IMR-90 (cell line): Measurements from ENCODE around the gene PPP1R15A. TPM values are rescaled to one million over a fixed set of nuclear protein-coding genes. Genes with fewer than 3 reads are reported as not detected.

ENCODE experiments used
- ATAC-seq: fragments of 200-7000 bp; cut with Tn5 transposase; 2 replicates; pipeline ENCODE4 v1.9.1; 2020; ENCODE audit warnings: low read depth, mild to moderate bottlenecking, moderate library complexity
- BruUV-seq: library from RNA; stranded (reverse); fragments of 400-500 nt; replicated peaks from 2 replicates; lab custom pipeline; 2021; lab: Mats Ljungman, UMichigan
- CTCF ChIA-PET: fragments of 300-600 bp; formaldehyde crosslinking; extraction: SDS; loops from one replicate; lab custom pipeline; 2021; ENCODE audit warnings: antibody characterized with exemption; lab: Yijun Ruan, JAX
- POLR2A ChIA-PET: fragments of 300-600 bp; sonication (Branson Sonifier 250); formaldehyde crosslinking; loops from one replicate; lab custom pipeline; 2022; ENCODE audit warnings: antibody characterized with exemption; ENCODE audit not compliant: unreplicated experiment; lab: Charles Lee
- DNase-seq: peaks from one replicate; pipeline ENCODE4 v3.0.0; 2013
- H2AFZ ChIP-seq: replicated peaks from 2 replicates; pipeline ENCODE3; 2013; ENCODE audit warnings: low read length, mild to moderate bottlenecking; ENCODE audit not compliant: poor library complexity
- H2AK5ac ChIP-seq: 2 replicates; pipeline ENCODE4 v1.6.1; 2013; ENCODE audit warnings: low read depth, low read length, inconsistent platforms
- H2AK9ac ChIP-seq: replicated peaks from 2 replicates; pipeline ENCODE3; 2013; ENCODE audit warnings: mild to moderate bottlenecking, low read depth, low read length, moderate library complexity; ENCODE audit not compliant: poor library complexity
- H2BK120ac ChIP-seq: 2 replicates; pipeline ENCODE4 v1.6.1; 2013; ENCODE audit warnings: low read depth, low read length, inconsistent platforms
- H2BK15ac ChIP-seq: 3 replicates; pipeline ENCODE4 v1.6.1; 2013; ENCODE audit warnings: low read depth, low read length, inconsistent platforms
- H2BK20ac ChIP-seq: 2 replicates; pipeline ENCODE4 v1.6.1; 2013; ENCODE audit warnings: low read depth, mild to moderate bottlenecking, inconsistent platforms, low read length, moderate library complexity
- H2BK5ac ChIP-seq: 2 replicates; pipeline ENCODE4 v1.6.1; 2013; ENCODE audit warnings: mild to moderate bottlenecking, low read depth, low read length, inconsistent platforms; ENCODE audit not compliant: poor library complexity, severe bottlenecking
- H3K14ac ChIP-seq: replicated peaks from 2 replicates; pipeline ENCODE4 v1.6.1; 2013; ENCODE audit warnings: low read depth, low read length, inconsistent platforms
- H3K18ac ChIP-seq: 2 replicates; pipeline ENCODE4 v1.6.1; 2013; ENCODE audit warnings: low read depth, low read length, control low read depth
- H3K23ac ChIP-seq: 2 replicates; pipeline ENCODE4 v1.6.1; 2013; ENCODE audit warnings: low read depth, low read length, inconsistent platforms
- H3K27ac ChIP-seq: 2 replicates; pipeline ENCODE4 v1.5.1; 2013; ENCODE audit warnings: mild to moderate bottlenecking, control low read depth, low read length; ENCODE audit not compliant: insufficient read depth
- H3K27me3 ChIP-seq: 2 replicates; pipeline ENCODE4 v1.6.1; 2013; ENCODE audit warnings: low read length; ENCODE audit not compliant: control insufficient read depth, insufficient read depth
- H3K36me3 ChIP-seq: 2 replicates; pipeline ENCODE4 v1.6.1; 2013; ENCODE audit warnings: low read length, mixed read lengths; ENCODE audit not compliant: control insufficient read depth, insufficient read depth
- H3K4ac ChIP-seq: 2 replicates; pipeline ENCODE4 v1.6.1; 2013; ENCODE audit warnings: low read depth, low read length, inconsistent platforms
- H3K4me1 ChIP-seq: 2 replicates; pipeline ENCODE4 v1.6.1; 2013; ENCODE audit warnings: low read length, mixed read lengths; ENCODE audit not compliant: control insufficient read depth, insufficient read depth
- H3K4me2 ChIP-seq: 2 replicates; pipeline ENCODE4 v1.6.1; 2013; ENCODE audit warnings: low read depth, mild to moderate bottlenecking, control low read depth, low read length, moderate library complexity
- H3K4me3 ChIP-seq: 2 replicates; pipeline ENCODE4 v1.5.1; 2013; ENCODE audit warnings: low read depth, mild to moderate bottlenecking, control low read depth, low read length, moderate library complexity; ENCODE audit not compliant: insufficient read depth
- H3K56ac ChIP-seq: 2 replicates; pipeline ENCODE4 v1.6.1; 2013; ENCODE audit warnings: low read length, inconsistent platforms; ENCODE audit not compliant: insufficient read depth; ENCODE audit errors: extremely low read depth
- H3K79me1 ChIP-seq, 2 experiments: 2 replicates each; pipeline ENCODE4 v1.6.1; 2013; ENCODE audit warnings: low read length in 2 of 2, inconsistent platforms in 1 of 2, low read depth in 1 of 2
- H3K9ac ChIP-seq: 2 replicates; pipeline ENCODE4 v1.6.1; 2013; ENCODE audit warnings: low read depth, low read length, control low read depth
- H3K9me1 ChIP-seq: 2 replicates; pipeline ENCODE4 v1.6.1; 2013; ENCODE audit warnings: low read length, inconsistent platforms; ENCODE audit not compliant: insufficient read depth
- H3K9me3 ChIP-seq: 2 replicates; pipeline ENCODE4 v1.6.1; 2013; ENCODE audit warnings: low read length; ENCODE audit not compliant: control insufficient read depth, insufficient read depth
- H4K20me1 ChIP-seq: 2 replicates; pipeline ENCODE4 v1.6.1; 2013; ENCODE audit warnings: low read length, inconsistent platforms; ENCODE audit not compliant: insufficient read depth
- H4K5ac ChIP-seq: 2 replicates; pipeline ENCODE4 v1.6.1; 2013; ENCODE audit warnings: mild to moderate bottlenecking, low read depth, low read length, control low read depth
- H4K8ac ChIP-seq, 2 experiments: 2 replicates each; pipeline ENCODE4 v1.6.1; 2013; ENCODE audit warnings: low read depth in 2 of 2, low read length in 2 of 2, control low read depth in 1 of 2, inconsistent platforms in 1 of 2
- H4K91ac ChIP-seq: 2 replicates; pipeline ENCODE4 v1.6.1; 2013; ENCODE audit warnings: low read depth, low read length, inconsistent platforms; ENCODE audit not compliant: insufficient read depth
- CTCF ChIP-seq: conservative IDR thresholded peaks from 2 replicates; pipeline ENCODE4 v1.5.1; 2012; ENCODE audit warnings: mild to moderate bottlenecking, low read depth, low read length, improper control_type of control experiment
- ELK1 ChIP-seq: fragments of 150-350 bp; IDR thresholded peaks from 2 replicates; pipeline ENCODE4 v1.6.1; 2016; ENCODE audit warnings: low read depth, mild to moderate bottlenecking, low read length, moderate library complexity, borderline replicate concordance
- MXI1 ChIP-seq: IDR thresholded peaks from 2 replicates; pipeline ENCODE4 v1.6.1; 2012; ENCODE audit warnings: low read depth, mild to moderate bottlenecking, low read length, moderate library complexity, borderline replicate concordance
- RAD21 ChIP-seq: IDR thresholded peaks from 2 replicates; pipeline ENCODE4 v1.6.1; 2012; ENCODE audit warnings: low read length, improper control_type of control experiment
- RCOR1 ChIP-seq: IDR thresholded peaks from 2 replicates; pipeline ENCODE4 v1.6.1; 2012; ENCODE audit warnings: mild to moderate bottlenecking, low read length, improper control_type of control experiment; ENCODE audit not compliant: insufficient replicate concordance
- SMC3 ChIP-seq: fragments of 150-350 bp; IDR thresholded peaks from 2 replicates; pipeline ENCODE4 v1.6.1; 2016; ENCODE audit warnings: low read depth, mild to moderate bottlenecking, antibody characterized with exemption, low read length, moderate library complexity
- USF2 ChIP-seq: fragments of 150-350 bp; IDR thresholded peaks from 2 replicates; pipeline ENCODE4 v1.6.1; 2017; ENCODE audit warnings: mild to moderate bottlenecking, antibody characterized with exemption, low read length, low read depth
- WGBS, 2 experiments: methylation state at CpG; one replicate each; pipeline versions ENCODE4 v1.1.5 to v1.1.7; 2013; ENCODE audit warnings: missing lambda C conversion rate in 2 of 2; ENCODE audit not compliant: insufficient read length in 1 of 2; ENCODE audit errors: extremely low coverage in 2 of 2; 5-methylcytosine and 5-hydroxymethylcytosine counted together
- dilution Hi-C: fragments of 300-500 bp; cut with HindIII; formaldehyde crosslinking; loops from one replicate; pipeline ENCODE4 v1.14.3; 2018; ENCODE audit warnings: low sequenced_read_pairs; ENCODE audit not compliant: unreplicated experiment
- in situ Hi-C: fragments of 300-500 bp; cut with MboI; formaldehyde crosslinking; loops from 3 replicates; pipeline ENCODE4 v1.14.3; 2019; ENCODE audit warnings: low sequenced_read_pairs, inconsistent platforms, mixed read lengths
- intact Hi-C: fragments of 100-400 bp; cut with micrococcal nuclease; formaldehyde crosslinking; loops from 2 replicates; pipeline ENCODE4 v1.10.0; 2022
- polyA plus RNA-seq, 3 experiments: library from polyadenylated mRNA; depleted of rRNA; stranded (reverse); fragments of >200 nt; gene quantifications; 2 replicates each; pipeline ENCODE4 v1.2.3, GENCODE V29; 2012; ENCODE audit warnings: low replicate concordance in 1 of 3
- total RNA-seq: library from RNA; depleted of rRNA; stranded (reverse); fragments of >200 nt; gene quantifications from 2 replicates; pipeline ENCODE4 v1.2.3, GENCODE V29; 2012

Gene PPP1R15A
- total and polyA plus RNA-seq, 2 of the 4 experiments (the other 2 are of a cell fraction): 26.7 to 87.7 TPM

GRCh38 chr19:48862827-48863226 lies 9.4 kb upstream of the PPP1R15A start:
- Histone ChIP-seq H2BK15ac (no peak overlapping the region), H3K23ac (no peak overlapping the region), H3K4me1 (peaks cover 13% of the 10 kb centered on the region), H3K9ac (no peak overlapping the region), H3K18ac (no peak overlapping the region), H2BK120ac (no peak overlapping the region), H3K56ac (no peak overlapping the region), H3K4me3 (no peak overlapping the region), H3K36me3 (peaks cover 40% of the 10 kb centered on the region), H3K4me2 (no peak overlapping the region), H2BK5ac (no peak overlapping the region), H4K8ac (no peak overlapping the region), H3K27me3 (no peaks in the 10 kb centered on the region), H2AFZ (no peak overlapping the region), H4K20me1 (no peaks in the 10 kb centered on the region), H3K9me3 (no peaks in the 10 kb centered on the region), H2BK20ac (no peak overlapping the region), H2AK9ac (no peak overlapping the region), H3K4ac (no peak overlapping the region), H3K27ac (no peak overlapping the region), H3K9me1 (0 out of 2 replicates have a peak, but pooled peaks cover 9% of the 10 kb centered on the region), H3K79me1 (peaks cover 12 to 37% of the 10 kb centered on the region in 2 experiments), H2AK5ac (no peak overlapping the region), H4K5ac (no peak overlapping the region), H4K91ac (no peak overlapping the region), H3K14ac (no peak overlapping the region)
- no peak for DNase-seq
- intact Hi-C loops: no loop called here
- no TSS peak for BruUV-seq
- dilution Hi-C loops: no loop called here
- ATAC-seq: no peak
- in situ Hi-C loops: no loop called here
- WGBS, 2 experiments: 100% methylated on average over 2 of the region's 7 CpGs; no CpG with 5 or more reads in 1 of the 2 experiments
- CTCF ChIA-PET: interaction anchor here (1.5 kb wide), 1 partner anchor 108 kb away, joined by 4 read pairs; no protein-coding TSS in a partner anchor
- POLR2A ChIA-PET: no interaction called here
- TF ChIP-seq SMC3 (no peak), RAD21 (no peak), MXI1 (no peak), CTCF (no peak), ELK1 (no peak), USF2 (no peak), RCOR1 (no peak)
